ENCODE data around the gene CHRNA1.

The CHRNA1 gene

DNA sequence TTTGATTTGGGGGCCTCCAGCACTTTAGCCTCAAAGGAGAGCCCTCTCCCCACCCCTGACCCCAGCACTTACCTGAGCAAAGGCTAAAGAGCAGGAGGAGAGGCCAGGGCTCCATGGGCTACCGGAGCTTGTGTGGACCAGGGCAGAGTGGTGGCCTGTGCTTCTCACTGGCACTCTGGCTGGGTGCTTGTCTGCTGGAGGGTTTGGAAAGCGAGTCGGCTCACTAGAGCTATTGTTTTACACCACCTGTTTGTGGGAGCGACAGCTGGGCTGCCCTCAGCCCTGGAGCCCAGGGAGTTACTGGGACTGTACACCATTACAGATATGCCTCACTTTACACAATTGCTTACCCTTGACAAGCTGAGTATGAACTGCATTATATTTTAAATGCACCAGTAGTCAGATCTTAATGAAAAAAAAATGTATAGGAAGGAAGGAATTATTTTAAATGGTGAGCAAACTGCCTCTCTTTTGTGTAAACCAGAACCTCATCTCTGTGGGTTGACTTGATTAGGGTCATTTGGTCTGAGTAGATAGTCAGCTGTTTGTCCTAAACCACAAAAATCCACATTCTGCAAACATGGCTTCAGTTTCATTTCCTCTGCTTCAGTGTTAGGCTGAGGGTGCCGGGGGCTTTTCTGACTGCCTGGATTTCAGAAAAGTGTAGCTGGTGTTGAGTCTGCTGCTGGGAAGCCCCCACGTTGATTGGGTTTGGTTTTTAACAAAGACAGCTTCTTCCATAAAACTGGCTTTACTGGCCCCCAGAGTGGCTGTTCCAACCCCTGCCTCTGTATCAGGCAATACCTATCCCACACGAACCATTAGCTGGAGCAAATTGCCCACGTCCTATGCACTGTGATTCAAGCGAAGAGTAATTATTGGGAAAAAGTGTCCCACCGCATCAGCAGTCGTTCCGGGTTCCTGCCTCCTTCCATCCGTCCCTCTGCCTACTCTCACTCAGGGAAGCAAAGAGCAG lies at the start of gene CHRNA1:
CHRNA1 (minus strand) TSS at position 193 of the 976 bp plus-strand sequence; CDS start at position 115, 78 bp downstream.
- H3K4me3 ChIP-seq (ENCODE audit: low read length), result no peak within 1 kb of the TSS
- TF ChIP-seq, protein P1, sequence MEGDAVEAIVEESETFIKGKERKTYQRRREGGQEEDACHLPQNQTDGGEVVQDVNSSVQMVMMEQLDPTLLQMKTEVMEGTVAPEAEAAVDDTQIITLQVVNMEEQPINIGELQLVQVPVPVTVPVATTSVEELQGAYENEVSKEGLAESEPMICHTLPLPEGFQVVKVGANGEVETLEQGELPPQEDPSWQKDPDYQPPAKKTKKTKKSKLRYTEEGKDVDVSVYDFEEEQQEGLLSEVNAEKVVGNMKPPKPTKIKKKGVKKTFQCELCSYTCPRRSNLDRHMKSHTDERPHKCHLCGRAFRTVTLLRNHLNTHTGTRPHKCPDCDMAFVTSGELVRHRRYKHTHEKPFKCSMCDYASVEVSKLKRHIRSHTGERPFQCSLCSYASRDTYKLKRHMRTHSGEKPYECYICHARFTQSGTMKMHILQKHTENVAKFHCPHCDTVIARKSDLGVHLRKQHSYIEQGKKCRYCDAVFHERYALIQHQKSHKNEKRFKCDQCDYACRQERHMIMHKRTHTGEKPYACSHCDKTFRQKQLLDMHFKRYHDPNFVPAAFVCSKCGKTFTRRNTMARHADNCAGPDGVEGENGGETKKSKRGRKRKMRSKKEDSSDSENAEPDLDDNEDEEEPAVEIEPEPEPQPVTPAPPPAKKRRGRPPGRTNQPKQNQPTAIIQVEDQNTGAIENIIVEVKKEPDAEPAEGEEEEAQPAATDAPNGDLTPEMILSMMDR (IDR thresholded peaks at IDR 0.05; ENCODE audit: insufficient read depth, low read depth, low read length, missing control alignments), result no peak
- no peak for DNase-seq (ENCODE audit: low read depth)

DNA sequence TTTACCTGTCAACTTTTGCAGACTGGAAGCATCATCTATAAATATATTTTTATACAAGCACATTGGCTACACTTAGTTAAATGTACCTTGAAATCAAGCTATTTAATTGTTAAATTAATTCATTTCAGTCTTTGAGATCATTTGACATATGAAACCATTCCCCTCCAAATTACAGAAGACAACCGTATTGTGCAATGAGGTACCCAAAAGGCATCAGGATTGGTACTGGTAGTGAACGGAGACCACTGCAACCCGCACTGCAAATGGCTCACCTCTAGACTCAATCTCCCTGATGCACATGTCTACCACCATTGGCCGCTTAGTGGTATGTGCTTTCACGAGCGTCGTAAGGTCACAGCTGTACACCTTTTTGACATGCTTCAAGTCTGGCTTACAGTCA lies 47.8 kb upstream of the CHRNA1 start:
- TF ChIP-seq, protein P1 (IDR thresholded peaks at IDR 0.05; ENCODE audit: insufficient read depth, low read depth, low read length, missing control alignments), result no peak
- no peak for DNase-seq (ENCODE audit: low read depth)
- H3K4me3 ChIP-seq (ENCODE audit: low read length), result no peak overlapping the region

DNA sequence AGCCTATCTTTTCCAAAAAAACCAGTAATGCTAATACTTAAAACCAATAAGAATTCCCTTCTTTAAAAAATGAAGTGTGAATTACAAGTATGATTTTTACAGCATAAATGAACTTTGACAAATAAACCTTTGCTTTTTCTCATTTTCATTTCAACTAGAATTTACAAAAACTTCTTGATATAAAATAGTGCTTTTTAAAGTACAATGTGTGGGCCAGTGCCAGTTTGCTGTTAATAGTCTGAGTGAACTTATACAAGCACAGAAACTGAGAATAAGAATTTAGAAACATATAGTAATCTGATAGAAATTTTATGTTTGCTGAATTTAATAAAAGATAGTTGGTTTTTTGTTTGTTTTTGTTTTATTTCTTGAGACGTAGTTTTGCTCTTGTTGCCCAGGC lies 43.7 kb upstream of the CHRNA1 start:
- TF ChIP-seq, protein P1 (IDR thresholded peaks at IDR 0.05; ENCODE audit: insufficient read depth, low read depth, low read length, missing control alignments), result no peak

DNA sequence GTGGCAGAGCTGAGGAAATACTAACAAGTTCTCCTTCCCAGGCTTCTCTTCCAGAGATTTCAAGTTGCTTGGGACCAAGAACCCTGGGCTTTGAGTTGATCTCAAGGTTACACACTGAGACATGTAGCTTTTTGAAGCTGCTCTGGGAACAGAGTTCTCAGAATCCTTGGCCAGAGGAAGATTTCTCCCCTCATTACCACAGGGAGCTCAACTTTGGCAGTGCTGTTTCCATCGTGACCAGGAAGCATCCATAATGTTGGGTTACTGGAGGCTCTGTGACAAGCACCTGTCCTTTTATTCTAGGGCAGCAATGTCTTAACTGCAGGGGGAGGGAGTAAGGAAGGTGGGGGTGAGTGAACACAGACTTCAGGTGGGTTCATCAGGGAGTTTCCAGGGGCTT lies 41.5 kb upstream of the CHRNA1 start:
- TF ChIP-seq, protein P1 (IDR thresholded peaks at IDR 0.05; ENCODE audit: insufficient read depth, low read depth, low read length, missing control alignments), result no peak
- no peak for DNase-seq (ENCODE audit: low read depth)
- no peak overlapping the region for H3K4me3 ChIP-seq (ENCODE audit: low read length)

More for the DNA sequence above, 43.7 kb upstream of the CHRNA1 start:
- DNase-seq (ENCODE audit: low read depth), result no peak
- no peak overlapping the region for H3K4me3 ChIP-seq (ENCODE audit: low read length)

DNA sequence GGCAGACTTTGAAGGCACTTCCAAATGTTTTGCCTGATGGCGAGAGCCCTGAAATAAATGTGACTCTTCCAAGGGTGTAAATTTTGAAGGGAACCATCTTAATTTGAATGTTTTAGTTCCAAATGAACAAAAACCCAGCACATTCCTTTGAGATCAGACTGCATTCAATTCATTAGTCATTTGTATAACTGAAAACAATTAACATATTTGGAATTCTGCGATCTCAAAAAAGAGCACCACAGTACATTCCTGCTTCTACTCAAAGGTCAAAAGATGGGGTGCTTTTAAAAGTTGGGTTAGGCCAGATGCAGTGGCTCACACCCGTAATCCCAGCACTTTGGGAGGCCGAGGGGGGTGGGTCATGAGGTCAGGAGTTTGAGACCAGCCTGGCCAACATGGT lies 38.2 kb upstream of the CHRNA1 start:
- TF ChIP-seq, protein P1 (IDR thresholded peaks at IDR 0.05; ENCODE audit: insufficient read depth, low read depth, low read length, missing control alignments), result no peak
- no peak overlapping the region for H3K4me3 ChIP-seq (ENCODE audit: low read length)
- DNase-seq (ENCODE audit: low read depth), result no peak

DNA sequence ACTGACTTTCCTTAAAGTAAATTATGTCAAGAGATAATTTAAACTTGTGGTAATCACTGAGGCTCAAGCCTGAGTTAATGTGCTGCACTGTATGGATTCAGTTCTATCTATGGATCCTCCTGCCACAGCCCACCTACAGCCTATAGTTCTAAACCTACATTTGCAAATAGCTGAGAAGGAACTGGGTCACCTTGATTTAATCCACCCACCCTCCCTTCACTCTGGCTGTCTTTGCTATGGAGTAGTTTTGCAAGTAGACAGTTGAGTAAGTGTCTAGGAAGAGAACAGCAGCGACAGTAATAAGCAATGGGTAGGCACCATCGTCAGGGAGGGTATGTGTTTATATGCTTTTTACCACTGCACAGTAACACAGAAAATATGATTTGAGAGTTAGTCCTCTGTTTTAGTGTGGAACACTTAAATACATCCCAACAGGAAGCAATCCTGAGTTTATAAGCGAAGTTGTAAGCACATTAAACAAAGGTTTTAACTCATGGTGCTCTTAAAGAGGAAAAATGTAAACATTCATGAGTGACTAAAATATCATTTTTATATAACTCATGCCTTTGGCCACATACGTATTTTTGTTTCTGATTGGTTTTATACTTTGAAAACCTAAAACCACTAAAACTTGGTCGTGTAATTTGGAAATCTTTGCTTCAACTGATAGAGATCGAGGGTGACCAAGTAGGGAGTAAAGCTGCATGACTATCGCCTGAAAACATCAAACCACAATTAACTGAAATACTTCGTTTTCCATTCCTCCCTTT lies 36.3 kb upstream of the CHRNA1 start:
- no peak for DNase-seq (ENCODE audit: low read depth)
- H3K4me3 ChIP-seq (ENCODE audit: low read length), result no peak overlapping the region
- TF ChIP-seq, protein P1 (IDR thresholded peaks at IDR 0.05; ENCODE audit: insufficient read depth, low read depth, low read length, missing control alignments), result no peak

All from epithelial cell of esophagus (primary cell).